ENCODE measurements around the gene CAAP1. TPM values are rescaled to one million over a fixed set of nuclear protein-coding genes. Genes with fewer than 3 reads are reported as not detected.
"Not testable (repeated sequence)": the region's sequence is repeated elsewhere in the genome, so short reads cannot be mapped to it uniquely, and the experiment has no call there.

The CAAP1 gene, protein sequence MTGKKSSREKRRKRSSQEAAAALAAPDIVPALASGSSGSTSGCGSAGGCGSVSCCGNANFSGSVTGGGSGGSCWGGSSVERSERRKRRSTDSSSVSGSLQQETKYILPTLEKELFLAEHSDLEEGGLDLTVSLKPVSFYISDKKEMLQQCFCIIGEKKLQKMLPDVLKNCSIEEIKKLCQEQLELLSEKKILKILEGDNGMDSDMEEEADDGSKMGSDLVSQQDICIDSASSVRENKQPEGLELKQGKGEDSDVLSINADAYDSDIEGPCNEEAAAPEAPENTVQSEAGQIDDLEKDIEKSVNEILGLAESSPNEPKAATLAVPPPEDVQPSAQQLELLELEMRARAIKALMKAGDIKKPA
- 12.8 TPM for polyA plus RNA-seq (2013, experiment 1 of 2; ENCODE audit: insufficient read length)
- 13.3 TPM for polyA plus RNA-seq (2013, experiment 2 of 2; ENCODE audit: insufficient read length)

- DNase-seq = peak; percentile 94
These were observed at the start of gene CAAP1 for GRCh38 chr9:26892251-26893029. TSS of gene CAAP1 (minus strand) at chr9:26892802. CDS start at chr9:26892715, 87 bp downstream.

- no peak for DNase-seq
These were observed 48.2 kb upstream of the CAAP1 start for GRCh38 chr9:26940779-26941178.

- no peak for DNase-seq
These were observed 47.5 kb upstream of the CAAP1 start for GRCh38 chr9:26939955-26940711.

DNA sequence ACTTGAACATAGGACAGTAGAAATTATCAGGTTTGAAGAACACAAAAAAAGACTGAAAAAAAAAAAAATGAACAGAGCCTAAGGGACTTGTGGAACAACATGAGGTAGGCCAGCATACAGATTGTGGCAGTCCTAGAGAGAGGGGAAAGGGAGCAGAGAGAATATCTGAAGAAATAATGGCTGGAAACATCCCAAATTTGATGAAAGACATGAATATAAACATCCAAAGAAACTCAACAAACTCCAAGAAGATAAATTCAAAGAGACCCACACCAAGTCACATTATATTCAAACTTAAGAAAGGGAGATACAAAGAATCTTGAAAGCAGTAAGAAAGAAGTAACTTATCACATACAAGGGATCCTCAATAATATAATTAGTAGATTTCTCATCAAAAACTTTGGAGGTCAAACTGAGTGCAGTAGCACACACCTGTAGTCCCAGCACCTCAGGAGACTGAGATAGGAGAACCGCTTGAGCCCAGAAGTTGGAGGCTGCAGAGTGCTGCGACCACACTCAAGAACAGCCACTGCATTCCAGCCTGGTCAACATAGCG is 45.3 kb upstream of the CAAP1 start:
- DNase-seq = no peak

GRCh38 chr9:26935847-26936246 is 43.2 kb upstream of the CAAP1 start:
- DNase-seq = no peak

- no peak for DNase-seq
These were observed 36.4 kb upstream of the CAAP1 start for GRCh38 chr9:26928902-26929495.

GRCh38 chr9:26925609-26926008 is 33.0 kb upstream of the CAAP1 start:
- DNase-seq = no peak

DNA sequence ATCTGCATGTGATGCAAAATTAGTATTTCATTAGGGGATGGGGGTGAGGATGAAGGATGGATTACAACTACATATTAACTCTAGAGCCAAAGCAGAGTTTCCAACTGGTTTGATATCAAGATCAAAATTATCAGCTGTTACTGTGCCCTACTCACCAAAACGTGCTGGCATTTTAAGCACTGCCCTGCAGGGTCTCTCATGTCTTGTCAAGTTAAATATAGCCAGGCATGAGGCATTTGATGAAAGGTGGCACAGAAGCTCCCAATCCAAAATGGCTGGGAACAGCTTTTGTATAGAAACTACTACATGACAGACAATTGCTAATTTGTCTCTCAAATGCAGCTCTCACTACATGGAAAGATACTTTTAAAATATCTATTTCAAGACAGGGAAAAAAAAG is 27.1 kb upstream of the CAAP1 start:
- no peak for DNase-seq

- DNase-seq = no peak
These were observed 20.6 kb upstream of the CAAP1 start for GRCh38 chr9:26913138-26913668.

DNA sequence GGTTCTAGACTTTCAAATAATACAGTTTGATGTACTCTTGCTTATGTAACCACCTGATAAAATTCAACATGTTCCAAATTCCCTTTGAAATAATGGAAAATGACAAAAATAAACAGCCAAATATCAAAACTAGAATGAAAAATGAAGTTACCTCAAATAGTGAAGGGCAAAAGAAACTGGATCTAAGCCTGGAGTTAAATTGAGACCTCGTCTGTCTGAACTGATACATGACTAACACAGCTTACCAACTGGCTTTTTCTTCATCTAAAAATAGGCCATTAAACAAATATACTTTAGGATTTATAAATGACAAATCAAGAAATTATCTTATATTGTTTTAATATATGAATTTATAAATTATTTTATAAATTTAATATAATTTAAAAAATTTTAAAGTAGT is 12.1 kb upstream of the CAAP1 start:
- no peak for DNase-seq

DNA sequence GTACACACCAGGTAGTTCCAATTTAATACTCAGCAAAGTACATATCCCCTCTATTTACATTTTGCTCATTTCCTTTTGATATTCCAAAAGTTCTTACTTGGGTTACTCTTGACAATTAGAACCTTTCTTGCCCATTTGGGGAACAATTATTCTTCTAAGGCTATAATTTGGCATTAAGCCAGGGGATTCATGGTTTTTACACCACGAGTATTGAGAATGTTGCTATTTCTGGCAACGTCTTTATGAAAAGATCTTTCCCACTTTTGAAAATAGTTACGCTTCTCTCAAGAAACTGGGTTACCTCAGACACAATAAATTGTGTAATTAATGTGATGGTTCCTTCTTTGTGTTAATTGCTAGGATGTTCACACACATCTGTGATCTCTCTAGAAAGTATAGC is 11.5 kb upstream of the CAAP1 start:
- DNase-seq = no peak

GRCh38 chr9:26893030-26893676 is 551 bp upstream of the CAAP1 start:
- DNase-seq = no peak

GRCh38 chr9:26891726-26892125 is 876 bp downstream of the CAAP1 start:
- DNase-seq = no peak

DNA sequence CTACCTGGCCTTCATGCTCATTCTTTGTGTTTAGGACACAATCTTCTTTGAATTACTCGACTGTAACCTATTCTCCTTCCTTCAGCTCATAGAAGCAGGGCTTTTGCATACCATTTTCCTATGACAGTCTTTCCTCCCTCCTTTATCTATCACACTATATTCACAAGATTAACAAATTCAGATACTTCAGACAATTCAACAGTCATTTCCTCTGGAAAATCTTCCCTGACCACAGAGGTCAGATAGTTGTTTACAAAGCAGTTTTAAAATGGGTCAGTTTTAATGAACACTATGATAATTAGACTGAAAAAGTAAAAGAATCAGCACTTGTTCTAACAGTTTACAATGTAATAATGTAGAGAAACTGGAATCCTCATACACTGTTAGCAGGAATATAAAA is 4.3 kb downstream of the CAAP1 start:
- no peak for DNase-seq

DNA sequence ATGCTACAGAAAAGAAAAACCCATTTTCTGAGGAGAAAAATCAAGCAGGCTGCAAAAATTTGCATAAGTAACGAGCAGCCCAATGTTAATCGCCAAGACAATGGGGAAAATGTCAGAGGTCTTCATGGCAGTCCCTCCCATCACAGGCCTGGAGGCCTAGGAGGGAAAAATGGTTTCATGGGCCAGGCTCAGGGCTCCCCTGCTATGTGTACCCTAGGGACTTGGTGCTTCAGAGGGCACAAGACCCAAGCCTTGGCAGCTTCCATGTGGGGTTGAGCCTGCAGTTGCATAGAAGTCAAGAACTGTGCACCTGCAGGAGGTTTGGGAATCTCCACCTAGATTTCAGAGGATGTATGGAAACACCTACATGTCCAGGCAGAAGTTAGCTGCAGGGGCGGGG is 10.4 kb downstream of the CAAP1 start:
- no peak for DNase-seq

DNA sequence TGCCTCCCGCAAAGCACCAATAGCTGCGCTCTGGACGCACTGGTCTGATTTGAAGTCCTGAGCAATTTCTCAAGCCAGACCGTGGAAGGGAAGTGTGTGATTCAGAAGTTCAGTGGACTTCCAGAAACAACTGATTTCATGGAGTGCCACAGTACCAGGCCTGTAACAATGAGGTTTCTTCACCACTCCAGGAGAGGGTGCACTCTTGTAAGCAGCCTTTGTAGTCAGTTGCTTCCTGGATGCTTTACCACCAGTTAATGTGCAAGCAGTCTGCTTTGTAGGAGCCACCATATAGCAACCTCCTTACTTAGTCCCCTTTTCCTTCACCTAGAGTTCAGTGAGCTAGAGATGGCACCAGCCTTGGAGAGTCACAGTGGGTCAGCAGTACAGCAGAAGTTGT is 12.3 kb downstream of the CAAP1 start:
- DNase-seq = no peak

GRCh38 chr9:26875155-26875554 is 17.4 kb downstream of the CAAP1 start:
- DNase-seq = not testable (repeated sequence)

DNA sequence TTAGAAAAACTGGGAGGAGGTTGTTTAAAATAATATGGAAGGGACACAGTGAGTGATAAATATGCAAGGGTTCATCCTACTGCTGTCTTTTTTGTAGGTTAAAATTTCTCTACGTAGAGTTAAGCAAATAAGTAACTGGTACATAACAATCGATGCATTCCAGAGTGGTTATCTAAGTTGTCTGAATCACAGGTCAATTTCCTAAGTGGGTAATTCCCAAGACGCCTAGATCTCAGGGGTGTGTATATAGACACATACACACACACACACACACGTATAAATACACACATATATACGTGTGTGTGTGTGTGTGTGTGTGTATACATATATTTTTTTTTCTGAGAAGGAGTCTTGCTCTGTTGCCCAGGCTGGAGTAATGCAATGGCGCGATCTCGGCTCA is 22.3 kb downstream of the CAAP1 start:
- DNase-seq = peak; percentile 19

DNA sequence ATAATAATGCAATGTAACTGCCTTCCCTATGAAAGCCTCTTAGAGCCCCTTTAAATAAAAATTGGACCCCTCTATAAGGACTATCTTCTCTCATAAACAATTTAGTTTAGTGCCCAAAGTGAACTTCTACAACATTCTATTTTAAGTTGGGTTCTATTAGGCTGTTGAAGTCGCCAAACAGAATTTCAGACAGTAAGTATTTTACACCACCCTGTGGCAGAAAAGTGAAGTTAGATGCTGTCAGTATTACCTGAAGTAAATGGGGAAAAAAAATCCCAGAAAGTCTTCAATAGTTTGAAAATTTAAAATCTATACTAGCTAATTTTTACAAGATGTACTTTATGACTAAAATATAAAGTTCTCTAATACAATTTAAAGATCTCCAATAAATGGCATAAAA is 29.5 kb downstream of the CAAP1 start:
- DNase-seq = peak; percentile 7

- DNase-seq = peak; percentile 43
These were observed 36.1 kb downstream of the CAAP1 start for GRCh38 chr9:26856413-26857032.

DNA sequence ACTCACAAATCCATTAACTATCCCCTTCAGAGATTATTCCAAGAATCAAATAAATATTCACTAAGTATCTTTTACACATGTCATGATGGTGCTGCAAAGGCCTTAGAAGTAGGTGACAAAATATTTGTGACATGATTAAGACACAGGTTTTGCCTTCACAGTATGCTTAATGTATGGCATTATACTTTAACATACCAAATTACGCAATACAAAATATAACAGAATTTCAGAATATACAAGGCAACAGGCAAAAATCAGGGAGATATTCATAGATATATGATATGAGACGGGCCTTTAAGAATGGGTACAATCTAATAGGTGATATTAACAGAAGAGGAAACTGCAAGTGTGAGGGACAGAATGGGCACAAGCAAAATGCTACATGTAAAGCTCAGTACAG is 41.6 kb downstream of the CAAP1 start:
- no peak for DNase-seq

All from fibroblast of skin of scalp (primary cell).